T-helper 9 cell (primary cell): ENCODE measurements around the gene MYO1B.

Experiments used
- DNase-seq: peaks from one replicate; pipeline ENCODE4 v3.0.0-alpha.2; 2020

The MYO1B gene

GRCh38 chr2:191263050-191263449, 17.8 kb downstream of the MYO1B start:
- DNase-seq: no peak

- no peak for DNase-seq
Measured at GRCh38 chr2:191264647-191265081, 19.5 kb downstream of the MYO1B start.

- no peak for DNase-seq
Measured at GRCh38 chr2:191265311-191266170, 20.3 kb downstream of the MYO1B start.

- DNase-seq: no peak
Measured at GRCh38 chr2:191266201-191266600, 21.0 kb downstream of the MYO1B start.

- DNase-seq: no peak
Measured at GRCh38 chr2:191268596-191268995, 23.4 kb downstream of the MYO1B start.

GRCh38 chr2:191270306-191271161, 25.3 kb downstream of the MYO1B start:
- DNase-seq: no peak

GRCh38 chr2:191272064-191272463, 26.9 kb downstream of the MYO1B start:
- no peak for DNase-seq

GRCh38 chr2:191274413-191274815, 29.2 kb downstream of the MYO1B start:
- DNase-seq: no peak

- no peak for DNase-seq
Measured at GRCh38 chr2:191276792-191277465, 31.7 kb downstream of the MYO1B start.

- DNase-seq: no peak
Measured at GRCh38 chr2:191280290-191280689, 35.1 kb downstream of the MYO1B start.

GRCh38 chr2:191280834-191281756, 35.9 kb downstream of the MYO1B start:
- DNase-seq: no peak

GRCh38 chr2:191285252-191285651, 40.0 kb downstream of the MYO1B start:
- DNase-seq: no peak

GRCh38 chr2:191287820-191288219, 42.6 kb downstream of the MYO1B start:
- no peak for DNase-seq

GRCh38 chr2:191289049-191289448, 43.8 kb downstream of the MYO1B start:
- DNase-seq: no peak

- no peak for DNase-seq
Measured at GRCh38 chr2:191291471-191291870, 46.3 kb downstream of the MYO1B start.

GRCh38 chr2:191292869-191293268, 47.7 kb downstream of the MYO1B start:
- no peak for DNase-seq

GRCh38 chr2:191295088-191295487, 49.9 kb downstream of the MYO1B start:
- no peak for DNase-seq

- DNase-seq: no peak
Measured at GRCh38 chr2:191296083-191297006, 51.1 kb downstream of the MYO1B start.

GRCh38 chr2:191297033-191297432, 51.8 kb downstream of the MYO1B start:
- no peak for DNase-seq

- DNase-seq: no peak
Measured at GRCh38 chr2:191298306-191298705, 53.1 kb downstream of the MYO1B start.

GRCh38 chr2:191299010-191299409, 53.8 kb downstream of the MYO1B start:
- no peak for DNase-seq
